ENCODE results near the gene ABCC11. TPM values are rescaled to one million over a fixed set of nuclear protein-coding genes. Genes with fewer than 3 reads are reported as not detected.
A peak's percentile ranks its signal among the peaks of the same experiment; 100 is the strongest.

ABCC11 gene
- total RNA-seq, 2 donors from 2014 or later = not detected

DNA sequence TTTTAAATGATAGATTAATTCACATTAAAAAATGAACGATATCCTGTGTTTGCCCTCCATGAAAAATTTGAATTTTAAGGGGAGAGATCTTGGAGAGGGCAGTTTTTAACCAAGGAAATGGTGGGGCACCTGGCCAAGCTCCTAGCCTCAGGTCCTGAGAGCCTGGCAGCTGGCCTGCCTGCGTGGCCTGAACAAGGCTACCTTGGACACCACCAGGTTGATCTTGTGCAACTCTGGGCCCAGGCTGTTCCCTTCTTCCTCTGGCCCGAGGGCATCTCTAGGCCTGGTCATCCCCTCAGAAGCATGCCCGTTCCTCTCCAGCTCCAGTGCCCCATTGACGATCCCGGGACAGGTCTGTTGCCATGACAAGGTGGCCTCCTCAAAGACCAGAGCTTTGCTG is 36.6 kb downstream of the ABCC11 start:
- Histone ChIP-seq H3K36me3 (no peaks in the 10 kb centered on the region), H3K4me1 (no peaks in the 10 kb centered on the region), H3K27me3 (no peaks in the 10 kb centered on the region), H3K4me3 (no peak overlapping the region), H3K27ac (no peak overlapping the region), H3K9me3 (no peaks in the 10 kb centered on the region)
- no peak for DNase-seq (ENCODE audit: low spot score)
- TF ChIP-seq, protein P1, sequence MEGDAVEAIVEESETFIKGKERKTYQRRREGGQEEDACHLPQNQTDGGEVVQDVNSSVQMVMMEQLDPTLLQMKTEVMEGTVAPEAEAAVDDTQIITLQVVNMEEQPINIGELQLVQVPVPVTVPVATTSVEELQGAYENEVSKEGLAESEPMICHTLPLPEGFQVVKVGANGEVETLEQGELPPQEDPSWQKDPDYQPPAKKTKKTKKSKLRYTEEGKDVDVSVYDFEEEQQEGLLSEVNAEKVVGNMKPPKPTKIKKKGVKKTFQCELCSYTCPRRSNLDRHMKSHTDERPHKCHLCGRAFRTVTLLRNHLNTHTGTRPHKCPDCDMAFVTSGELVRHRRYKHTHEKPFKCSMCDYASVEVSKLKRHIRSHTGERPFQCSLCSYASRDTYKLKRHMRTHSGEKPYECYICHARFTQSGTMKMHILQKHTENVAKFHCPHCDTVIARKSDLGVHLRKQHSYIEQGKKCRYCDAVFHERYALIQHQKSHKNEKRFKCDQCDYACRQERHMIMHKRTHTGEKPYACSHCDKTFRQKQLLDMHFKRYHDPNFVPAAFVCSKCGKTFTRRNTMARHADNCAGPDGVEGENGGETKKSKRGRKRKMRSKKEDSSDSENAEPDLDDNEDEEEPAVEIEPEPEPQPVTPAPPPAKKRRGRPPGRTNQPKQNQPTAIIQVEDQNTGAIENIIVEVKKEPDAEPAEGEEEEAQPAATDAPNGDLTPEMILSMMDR (IDR thresholded peaks at IDR 0.05) = no peak

DNA sequence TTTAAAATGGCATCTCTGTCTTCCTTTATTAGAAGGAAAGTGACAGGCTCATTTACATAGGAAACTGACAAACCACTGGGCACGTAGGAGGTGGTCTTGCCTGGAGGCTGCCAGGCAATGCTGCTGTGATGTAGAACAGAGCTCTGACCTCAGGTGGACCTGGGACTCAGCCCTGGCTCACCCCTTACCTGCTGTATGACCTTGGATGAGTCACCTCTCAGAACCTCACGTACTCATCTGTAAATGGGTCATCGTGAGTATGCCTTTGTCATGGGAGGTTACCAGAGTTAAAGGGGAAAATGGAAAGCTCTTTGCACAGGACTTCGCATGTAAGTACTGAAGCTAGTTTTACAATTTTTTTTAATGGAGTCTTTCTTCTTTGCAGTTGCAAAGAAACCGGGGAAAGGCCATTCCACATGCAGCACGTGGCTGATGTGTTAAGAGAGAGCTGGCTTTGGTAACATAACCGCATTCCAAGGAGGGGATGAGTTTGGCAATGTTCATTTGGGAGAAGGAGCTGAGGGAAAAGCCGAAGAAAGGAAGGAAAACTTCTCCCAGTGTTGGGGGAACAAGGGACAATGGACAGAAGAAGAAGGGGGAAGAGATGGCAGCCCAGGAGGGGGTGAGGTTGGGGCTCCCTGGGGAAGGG is 40.6 kb downstream of the ABCC11 start:
- Histone ChIP-seq H3K9me3 (no peaks in the 10 kb centered on the region), H3K36me3 (no peaks in the 10 kb centered on the region), H3K27me3 (no peaks in the 10 kb centered on the region), H3K27ac (no peak overlapping the region), H3K4me1 (peaks cover 0 to 6% of the 10 kb centered on the region in 2 donors), H3K4me3 (no peak overlapping the region)
- DNase-seq (ENCODE audit: low spot score) = no peak
- TF ChIP-seq, protein P1 (IDR thresholded peaks at IDR 0.05) = no peak

DNA sequence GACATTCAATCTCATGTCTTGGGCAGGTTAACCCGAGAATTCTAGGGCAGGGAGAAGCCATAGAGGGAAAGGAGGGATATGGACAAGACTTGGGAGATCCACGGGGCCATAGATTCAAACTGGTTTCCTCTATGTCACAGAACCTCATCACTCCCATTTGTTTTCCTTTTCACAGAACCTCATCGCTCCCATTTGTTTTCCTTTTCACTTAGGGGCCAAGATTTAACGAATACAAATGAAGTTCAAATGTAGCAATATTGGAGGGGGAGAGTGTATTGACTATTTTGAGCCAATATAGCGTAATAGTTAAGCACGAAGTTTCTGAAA is 42.6 kb downstream of the ABCC11 start:
- no peak for DNase-seq (ENCODE audit: low spot score)
- Histone ChIP-seq H3K27ac (peak overlapping the region in 1 of 2 donors; percentile 19), H3K27me3 (no peaks in the 10 kb centered on the region), H3K9me3 (no peaks in the 10 kb centered on the region), H3K4me1 (peaks cover 0 to 6% of the 10 kb centered on the region in 2 donors), H3K36me3 (no peaks in the 10 kb centered on the region), H3K4me3 (no peak overlapping the region)
- TF ChIP-seq, protein P1 (IDR thresholded peaks at IDR 0.05) = no peak

DNA sequence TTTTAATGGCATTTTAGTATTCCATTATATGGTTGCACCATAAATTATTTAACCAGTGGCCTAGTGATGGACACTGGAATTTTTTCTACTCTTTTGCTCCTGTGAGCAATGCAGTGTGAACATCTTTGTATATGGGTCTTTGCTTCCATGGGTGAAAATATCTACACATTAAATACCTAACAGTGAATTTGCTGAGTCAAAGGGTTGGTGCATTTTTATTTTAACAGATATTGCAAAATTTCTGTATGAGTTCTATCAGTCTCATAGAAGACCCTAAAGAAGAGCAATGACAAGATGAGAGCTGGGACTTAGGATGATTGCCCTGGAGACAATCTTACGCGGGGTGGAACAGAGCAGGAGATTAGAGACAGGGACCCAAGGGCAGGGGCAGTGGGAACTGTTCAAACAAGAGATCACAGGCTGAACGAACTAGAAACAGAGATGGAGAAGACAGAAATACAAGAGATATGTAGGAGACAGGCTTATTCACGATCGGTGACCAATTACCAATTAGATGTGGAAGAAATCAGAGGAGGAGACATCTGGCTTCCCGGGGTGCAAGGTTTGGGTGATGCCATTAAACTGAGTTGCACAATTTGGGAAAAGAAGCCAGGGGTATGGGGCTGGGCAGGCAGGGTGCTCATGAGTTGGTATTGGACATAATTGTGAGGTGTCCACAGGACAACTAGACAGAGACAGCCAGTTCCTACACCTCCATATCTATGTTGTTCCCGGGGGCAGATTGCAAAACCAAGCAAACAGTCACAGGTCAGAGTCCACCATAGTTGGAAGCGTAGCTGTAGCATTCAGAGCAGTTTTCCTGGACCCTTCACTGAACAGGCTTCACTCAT is 43.1 kb downstream of the ABCC11 start:
- Histone ChIP-seq H3K4me1 (peaks cover 0 to 6% of the 10 kb centered on the region in 2 donors), H3K36me3 (no peaks in the 10 kb centered on the region), H3K27me3 (no peaks in the 10 kb centered on the region), H3K27ac (peak overlapping the region in 1 of 2 donors; percentile 19), H3K4me3 (no peak overlapping the region), H3K9me3 (no peaks in the 10 kb centered on the region)
- TF ChIP-seq, protein P1 (IDR thresholded peaks at IDR 0.05) = no peak
- no peak for DNase-seq (ENCODE audit: low spot score)

DNA sequence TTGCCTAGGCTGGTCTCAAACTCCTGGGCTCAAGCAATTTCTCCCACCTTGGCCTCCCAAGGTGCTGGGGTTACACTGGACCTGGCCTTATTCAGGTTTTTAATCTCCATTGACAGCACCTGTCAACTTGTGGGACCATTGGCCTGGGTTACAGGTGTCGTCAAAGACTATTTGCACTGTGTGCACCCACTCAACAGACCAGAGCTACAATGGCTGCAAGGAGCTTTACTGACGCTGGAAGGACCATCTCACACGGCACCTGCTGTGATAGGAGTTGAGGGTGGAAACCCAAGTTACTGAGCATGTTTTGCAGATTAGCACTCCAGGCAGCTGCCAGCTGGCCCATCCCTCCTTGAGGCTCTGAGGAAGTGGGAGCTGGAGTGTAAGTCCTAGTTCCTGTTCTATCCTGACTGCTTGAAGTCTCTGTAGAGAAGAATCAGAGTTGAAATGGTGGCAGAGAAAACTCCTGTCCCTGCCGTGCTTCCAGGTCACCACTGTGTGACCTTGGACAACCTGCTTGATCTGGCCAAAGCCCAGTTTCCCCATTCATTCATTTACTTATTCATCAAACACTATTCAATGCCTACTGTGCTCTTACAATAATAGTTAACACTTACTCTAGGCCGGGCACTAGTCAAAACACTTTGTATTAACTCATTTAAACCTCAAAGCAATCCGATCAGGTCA is 45.7 kb downstream of the ABCC11 start:
- H3K4me3 ChIP-seq = no peak overlapping the region
- no peaks in the 10 kb centered on the region for H3K36me3 ChIP-seq
- H3K27me3 ChIP-seq = no peaks in the 10 kb centered on the region
- no peaks in the 10 kb centered on the region for H3K9me3 ChIP-seq
- no peak overlapping the region for H3K27ac ChIP-seq
- DNase-seq (ENCODE audit: low spot score) = no peak
- peaks cover 0 to 6% of the 10 kb centered on the region in 2 donors for H3K4me1 ChIP-seq
- TF ChIP-seq, protein P1 (IDR thresholded peaks at IDR 0.05) = no peak
